HG03175 (cell line): ENCODE measurements around the gene PATE4.

Source experiments
- ATAC-seq: cut with Tn5 transposase; IDR thresholded peaks from one replicate; pipeline ENCODE4 v1.9.1; 2021; ENCODE audit warnings: mild to moderate bottlenecking, moderate library complexity; ENCODE audit not compliant: unreplicated experiment

The PATE4 gene

DNA sequence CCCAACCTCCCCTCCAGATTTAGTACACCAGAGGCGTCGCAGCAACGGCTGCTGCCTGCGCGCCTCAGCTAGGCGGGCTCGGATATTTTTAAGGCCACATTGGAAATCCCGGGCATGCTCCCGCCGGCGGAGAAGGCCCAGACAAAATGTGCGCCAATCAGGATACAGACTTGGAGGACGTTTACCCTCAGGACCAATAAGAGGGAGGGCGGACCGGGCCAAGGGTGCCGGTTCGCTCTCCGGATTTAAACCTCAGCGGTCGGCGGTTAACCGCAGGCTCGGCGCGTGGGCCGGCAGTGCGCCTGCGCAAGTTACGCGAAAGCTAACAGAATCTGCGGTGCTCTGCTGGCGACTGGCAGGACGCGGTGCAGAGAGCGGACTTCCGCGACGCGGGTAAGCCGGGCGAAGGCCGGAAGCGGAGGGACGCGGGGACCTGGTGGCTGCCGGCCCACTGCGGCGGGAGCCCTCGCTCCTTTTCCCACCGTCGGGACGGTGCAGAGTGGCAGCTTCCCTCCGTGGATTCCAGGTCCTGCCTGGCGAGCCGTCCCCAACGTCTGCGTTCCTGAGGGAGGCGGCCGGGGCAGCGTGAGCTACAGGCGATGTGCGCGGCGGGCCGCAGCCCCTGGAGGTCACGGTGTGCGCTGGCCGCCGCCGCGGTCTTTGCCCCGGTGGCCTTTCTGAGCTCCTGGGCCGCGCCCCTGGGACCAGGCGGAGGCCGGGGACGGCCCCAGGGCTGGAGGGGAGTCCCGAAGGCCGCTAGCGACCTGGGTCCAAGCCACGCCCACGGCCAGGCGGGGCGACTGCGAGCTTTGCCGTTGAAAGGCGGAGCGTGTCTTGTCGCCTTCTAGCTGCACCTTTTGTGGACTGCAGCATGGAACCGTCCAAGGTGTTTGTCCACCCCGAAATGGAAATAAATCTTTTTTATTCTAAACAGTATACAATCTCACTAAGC lies 54.5 kb downstream of the PATE4 start, which contains the start of gene HYLS1:
Gene HYLS1, plus strand, starts transcription at position 296 of the 952 bp plus-strand sequence. CDS start 11,701 bp downstream, outside the sequence.
- ATAC-seq: peak; percentile 85
